Measurements from ENCODE around the gene MARCHF6.
A peak's percentile ranks its signal among the peaks of the same experiment; 100 is the strongest.
"Not testable (repeated sequence)": the region's sequence is repeated elsewhere in the genome, so short reads cannot be mapped to it uniquely, and the experiment has no call there.

Gene MARCHF6

GRCh38 chr5:10337986-10338385 lies 15.5 kb upstream of the MARCHF6 start:
- Histone ChIP-seq H3K27me3 (replicated peaks; ENCODE audit: control insufficient read depth, insufficient read depth, low read length) (peaks cover 4% of the 10 kb centered on the region), H3K36me3 (ENCODE audit: control insufficient read depth, insufficient read depth, low read length, severe bottlenecking) (no peaks in the 10 kb centered on the region), H3K9me3 (ENCODE audit: control insufficient read depth, low read length) (no peaks in the 10 kb centered on the region), H3K4me1 (ENCODE audit: control insufficient read depth, insufficient read depth, low read length) (peaks cover 5% of the 10 kb centered on the region), H3K9ac (ENCODE audit: low read length) (no peak overlapping the region), H3K4me3 (ENCODE audit: low read length) (no peak overlapping the region)
- DNase-seq (ENCODE audit: low read depth), result no peak

DNA sequence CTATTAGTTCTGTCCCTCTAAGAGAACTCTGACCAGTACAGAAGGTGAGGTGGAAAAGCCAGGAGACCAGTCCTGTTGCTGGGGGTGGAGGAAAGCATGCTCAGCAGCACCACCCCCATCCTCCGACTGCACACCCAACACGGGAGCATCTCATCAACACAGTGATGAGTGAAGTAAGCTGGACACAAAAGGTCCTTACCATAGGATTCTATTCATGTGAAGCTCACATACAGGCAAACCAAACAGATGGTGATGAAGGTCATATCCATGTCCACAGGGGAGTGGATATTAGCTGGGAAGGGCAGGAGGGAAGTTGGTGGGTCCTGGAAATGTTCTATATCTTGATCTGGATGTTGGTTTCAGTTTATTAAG lies 14.8 kb upstream of the MARCHF6 start:
- no peaks in the 10 kb centered on the region for H3K4me1 ChIP-seq (ENCODE audit: control insufficient read depth, insufficient read depth, low read length)
- H3K9ac ChIP-seq (ENCODE audit: low read length), result no peak overlapping the region
- H3K4me3 ChIP-seq (ENCODE audit: low read length), result no peak overlapping the region
- H3K27me3 ChIP-seq (replicated peaks; ENCODE audit: control insufficient read depth, insufficient read depth, low read length), result peaks cover 4% of the 10 kb centered on the region
- DNase-seq (ENCODE audit: low read depth), result no peak
- no peaks in the 10 kb centered on the region for H3K36me3 ChIP-seq (ENCODE audit: control insufficient read depth, insufficient read depth, low read length, severe bottlenecking)
- H3K9me3 ChIP-seq (ENCODE audit: control insufficient read depth, low read length), result no peaks in the 10 kb centered on the region

DNA sequence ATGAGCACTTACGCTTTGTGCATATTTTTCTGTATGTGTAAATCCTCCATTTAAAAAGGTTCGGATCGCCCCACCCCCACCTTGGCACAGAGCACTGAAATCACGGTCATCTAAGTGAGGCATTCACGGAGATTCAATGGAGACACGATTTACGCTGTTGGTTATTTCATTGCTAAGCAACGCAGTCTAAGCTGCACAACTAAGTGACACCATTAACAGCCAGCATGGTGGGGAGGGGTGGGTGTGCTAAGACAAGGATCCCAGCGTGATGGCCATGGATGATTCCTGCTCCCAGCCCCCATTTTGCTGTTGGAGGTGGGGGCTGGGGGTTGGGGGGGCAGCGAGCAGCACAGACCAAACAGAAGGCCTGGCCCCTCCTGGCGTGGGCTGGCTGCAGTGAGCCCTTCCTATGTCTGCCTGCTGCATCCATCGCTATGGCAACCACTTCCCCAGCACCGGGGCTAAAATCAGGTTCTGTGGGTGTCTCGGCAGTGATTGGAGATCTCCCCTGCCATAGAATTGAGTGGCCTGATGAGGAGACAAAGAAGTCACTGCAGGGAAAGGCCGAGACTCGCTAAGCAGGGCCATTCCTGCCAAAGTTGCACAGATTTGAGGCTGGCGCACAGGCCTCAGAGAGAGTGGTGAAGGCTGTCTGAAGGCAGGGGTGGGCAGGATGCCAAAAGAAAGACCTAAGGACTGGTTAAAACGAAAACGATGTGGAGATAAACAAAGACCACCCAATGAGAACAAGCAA lies 14.3 kb upstream of the MARCHF6 start:
- no peak overlapping the region for H3K9ac ChIP-seq (ENCODE audit: low read length)
- DNase-seq (ENCODE audit: low read depth), result no peak
- H3K36me3 ChIP-seq (ENCODE audit: control insufficient read depth, insufficient read depth, low read length, severe bottlenecking), result no peaks in the 10 kb centered on the region
- H3K4me3 ChIP-seq (ENCODE audit: low read length), result no peak overlapping the region
- H3K9me3 ChIP-seq (ENCODE audit: control insufficient read depth, low read length), result no peaks in the 10 kb centered on the region
- H3K4me1 ChIP-seq (ENCODE audit: control insufficient read depth, insufficient read depth, low read length), result no peaks in the 10 kb centered on the region
- peaks cover 4% of the 10 kb centered on the region for H3K27me3 ChIP-seq (replicated peaks; ENCODE audit: control insufficient read depth, insufficient read depth, low read length)

DNA sequence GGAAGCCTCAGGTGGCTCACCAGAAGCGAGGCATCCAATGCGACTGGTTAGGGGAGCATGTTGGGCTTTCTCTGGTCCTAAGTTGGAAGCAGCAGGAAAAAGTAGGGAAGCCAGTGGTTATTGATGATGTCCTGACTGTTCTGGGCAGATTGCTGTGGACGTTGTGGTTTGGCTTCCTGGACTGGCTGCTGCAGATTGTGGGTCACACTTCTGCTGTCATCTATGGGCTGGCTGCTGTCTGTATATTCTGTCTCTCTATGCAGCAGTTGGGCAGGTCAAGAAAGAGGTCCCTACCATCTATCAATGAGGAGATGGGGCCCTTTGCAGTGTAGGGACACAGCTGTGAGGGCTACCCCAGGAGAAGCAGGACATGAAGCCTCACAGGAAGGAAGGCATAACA lies 13.5 kb upstream of the MARCHF6 start:
- Histone ChIP-seq H3K9ac (ENCODE audit: low read length) (no peak overlapping the region), H3K36me3 (ENCODE audit: control insufficient read depth, insufficient read depth, low read length, severe bottlenecking) (no peaks in the 10 kb centered on the region), H3K27me3 (replicated peaks; ENCODE audit: control insufficient read depth, insufficient read depth, low read length) (peaks cover 4% of the 10 kb centered on the region), H3K9me3 (ENCODE audit: control insufficient read depth, low read length) (no peaks in the 10 kb centered on the region), H3K4me1 (ENCODE audit: control insufficient read depth, insufficient read depth, low read length) (no peaks in the 10 kb centered on the region), H3K4me3 (ENCODE audit: low read length) (no peak overlapping the region)
- DNase-seq (ENCODE audit: low read depth), result no peak

- DNase-seq (ENCODE audit: low read depth), result no peak
- no peaks in the 10 kb centered on the region for H3K36me3 ChIP-seq (ENCODE audit: control insufficient read depth, insufficient read depth, low read length, severe bottlenecking)
- H3K9ac ChIP-seq (ENCODE audit: low read length), result no peak overlapping the region
- no peaks in the 10 kb centered on the region for H3K4me1 ChIP-seq (ENCODE audit: control insufficient read depth, insufficient read depth, low read length)
- H3K4me3 ChIP-seq (ENCODE audit: low read length), result no peak overlapping the region
- no peaks in the 10 kb centered on the region for H3K9me3 ChIP-seq (ENCODE audit: control insufficient read depth, low read length)
- peaks cover 4% of the 10 kb centered on the region for H3K27me3 ChIP-seq (replicated peaks; ENCODE audit: control insufficient read depth, insufficient read depth, low read length)
Observed at GRCh38 chr5:10343486-10343885, 10.0 kb upstream of the MARCHF6 start.

DNA sequence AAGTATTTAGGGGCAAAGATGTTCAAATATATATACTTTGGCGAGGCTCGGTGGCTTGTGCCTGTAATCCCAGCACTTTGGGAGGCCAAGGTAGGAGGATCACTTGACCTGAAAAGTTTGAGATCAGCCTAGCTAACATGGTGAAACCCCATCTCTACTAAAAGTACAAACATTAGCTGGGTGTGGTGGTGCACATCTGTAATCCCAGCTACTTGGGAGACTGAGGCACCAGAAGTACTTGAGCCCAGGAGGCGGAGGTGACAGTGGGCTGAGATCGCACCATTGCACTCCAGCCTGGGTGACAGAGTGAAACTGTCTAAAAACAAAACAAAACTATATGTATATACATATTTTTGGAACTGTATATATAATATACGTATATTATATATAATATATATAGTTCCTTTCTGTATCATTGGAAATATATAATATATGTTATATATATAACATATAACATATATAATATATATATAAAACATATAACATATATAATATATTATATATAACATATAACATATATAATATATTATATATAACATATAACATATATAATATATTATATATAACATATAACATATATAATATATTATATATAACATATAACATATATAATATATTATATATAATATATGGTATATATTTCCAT lies 8.9 kb upstream of the MARCHF6 start:
- H3K36me3 ChIP-seq (ENCODE audit: control insufficient read depth, insufficient read depth, low read length, severe bottlenecking); H3K4me1 ChIP-seq (ENCODE audit: control insufficient read depth, insufficient read depth, low read length); DNase-seq (ENCODE audit: low read depth); H3K4me3 ChIP-seq (ENCODE audit: low read length); H3K27me3 ChIP-seq (replicated peaks; ENCODE audit: control insufficient read depth, insufficient read depth, low read length); H3K9me3 ChIP-seq (ENCODE audit: control insufficient read depth, low read length); H3K9ac ChIP-seq (ENCODE audit: low read length): not testable (repeated sequence)

DNA sequence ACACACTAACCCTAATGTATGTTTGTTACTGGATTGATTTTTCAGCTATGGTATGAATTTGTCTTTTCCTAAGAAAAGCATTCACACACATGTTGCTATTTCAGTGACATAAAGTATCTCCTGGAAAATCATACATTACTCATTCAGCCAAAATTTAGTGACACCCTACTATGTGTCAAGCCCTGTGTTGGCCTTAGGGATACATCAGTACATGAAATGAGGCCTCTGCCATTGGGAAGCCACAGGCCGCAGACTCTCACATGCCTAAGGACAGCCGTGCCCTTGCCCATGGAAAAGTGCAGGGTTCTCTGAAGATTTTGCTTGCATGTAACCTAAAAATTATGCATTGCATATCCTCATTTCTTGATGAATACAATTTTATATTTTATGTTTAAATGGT lies 5.2 kb upstream of the MARCHF6 start:
- DNase-seq (ENCODE audit: low read depth), result no peak
- H3K27me3 ChIP-seq (replicated peaks; ENCODE audit: control insufficient read depth, insufficient read depth, low read length), result no peaks in the 10 kb centered on the region
- H3K4me1 ChIP-seq (ENCODE audit: control insufficient read depth, insufficient read depth, low read length), result peaks cover 16% of the 10 kb centered on the region
- H3K9ac ChIP-seq (ENCODE audit: low read length), result no peak overlapping the region
- no peaks in the 10 kb centered on the region for H3K36me3 ChIP-seq (ENCODE audit: control insufficient read depth, insufficient read depth, low read length, severe bottlenecking)
- H3K9me3 ChIP-seq (ENCODE audit: control insufficient read depth, low read length), result no peaks in the 10 kb centered on the region
- H3K4me3 ChIP-seq (ENCODE audit: low read length), result no peak overlapping the region

GRCh38 chr5:10351199-10351905 lies 2.1 kb upstream of the MARCHF6 start:
- no peaks in the 10 kb centered on the region for H3K9me3 ChIP-seq (ENCODE audit: control insufficient read depth, low read length)
- H3K4me1 ChIP-seq (ENCODE audit: control insufficient read depth, insufficient read depth, low read length), result peaks cover 23% of the 10 kb centered on the region
- DNase-seq (ENCODE audit: low read depth), result no peak
- H3K36me3 ChIP-seq (ENCODE audit: control insufficient read depth, insufficient read depth, low read length, severe bottlenecking), result no peaks in the 10 kb centered on the region
- H3K27me3 ChIP-seq (replicated peaks; ENCODE audit: control insufficient read depth, insufficient read depth, low read length), result no peaks in the 10 kb centered on the region
- H3K4me3 ChIP-seq (ENCODE audit: low read length), result peak overlapping the region; percentile 95
- H3K9ac ChIP-seq (ENCODE audit: low read length), result no peak overlapping the region

- H3K4me1 ChIP-seq (ENCODE audit: control insufficient read depth, insufficient read depth, low read length), result peaks cover 28% of the 10 kb centered on the region
- H3K4me3 ChIP-seq (ENCODE audit: low read length), result peak overlapping the region; percentile 95
- no peak for DNase-seq (ENCODE audit: low read depth)
- no peaks in the 10 kb centered on the region for H3K9me3 ChIP-seq (ENCODE audit: control insufficient read depth, low read length)
- H3K27me3 ChIP-seq (replicated peaks; ENCODE audit: control insufficient read depth, insufficient read depth, low read length), result no peaks in the 10 kb centered on the region
- no peaks in the 10 kb centered on the region for H3K36me3 ChIP-seq (ENCODE audit: control insufficient read depth, insufficient read depth, low read length, severe bottlenecking)
- no peak overlapping the region for H3K9ac ChIP-seq (ENCODE audit: low read length)
Observed at GRCh38 chr5:10351919-10352318, 1.6 kb upstream of the MARCHF6 start.

DNA sequence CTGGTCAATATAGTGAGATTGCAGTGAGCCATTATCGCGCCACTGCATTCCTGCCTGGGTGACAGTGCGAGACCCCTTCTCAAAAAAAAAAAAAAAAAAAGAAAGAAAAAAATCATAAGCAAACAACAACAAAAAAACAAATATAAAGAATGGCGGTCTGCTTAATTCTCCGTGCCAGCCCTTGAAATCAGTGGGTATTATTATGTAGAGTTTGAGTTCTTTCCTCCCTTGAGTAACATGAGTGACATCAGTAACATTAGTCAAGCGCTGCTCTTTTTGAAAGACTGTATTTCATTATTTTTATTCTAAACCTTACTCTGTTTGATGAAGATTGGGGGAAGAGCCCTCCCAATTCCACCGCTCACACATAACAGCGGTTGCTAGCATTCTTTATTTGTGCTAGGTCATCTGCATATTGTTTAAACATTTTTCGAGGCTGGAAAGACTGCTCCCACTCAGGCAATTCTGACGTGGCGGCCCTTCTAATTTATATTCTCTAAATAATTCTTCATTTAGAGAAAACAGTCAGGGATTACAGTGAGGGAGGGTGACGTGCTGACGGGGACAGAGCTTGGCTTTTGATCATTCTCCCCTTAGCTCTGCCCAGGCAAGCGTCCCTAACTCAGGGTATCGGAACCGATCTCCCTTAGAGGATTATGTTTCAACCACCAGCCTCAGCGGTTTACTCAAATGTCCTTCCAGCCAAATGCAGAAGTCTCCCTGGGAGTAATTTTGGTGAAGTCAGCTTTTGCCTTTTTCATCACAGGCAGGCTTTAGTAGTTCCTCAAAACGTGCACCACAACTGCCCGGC lies 860 bp upstream of the MARCHF6 start:
- DNase-seq (ENCODE audit: low read depth), result peak; percentile 80
- Histone ChIP-seq H3K4me1 (ENCODE audit: control insufficient read depth, insufficient read depth, low read length) (peaks cover 35% of the 10 kb centered on the region), H3K9me3 (ENCODE audit: control insufficient read depth, low read length) (no peaks in the 10 kb centered on the region), H3K9ac (ENCODE audit: low read length) (peak overlapping the region; percentile 92), H3K4me3 (ENCODE audit: low read length) (peak overlapping the region; percentile 95), H3K36me3 (ENCODE audit: control insufficient read depth, insufficient read depth, low read length, severe bottlenecking) (no peaks in the 10 kb centered on the region), H3K27me3 (replicated peaks; ENCODE audit: control insufficient read depth, insufficient read depth, low read length) (no peaks in the 10 kb centered on the region)

Data from adipocyte (in vitro differentiated cells).